ENCODE measurements around the gene ATG4C.

ATG4C gene

GRCh38 chr1:62900566-62900965, 116.6 kb downstream of the ATG4C start:
- DNase-seq = no peak
- Histone ChIP-seq H3K36me3 (no peaks in the 10 kb centered on the region), H3K27me3 (no peaks in the 10 kb centered on the region), H3K9me3 (no peaks in the 10 kb centered on the region), H3K4me1 (no peaks in the 10 kb centered on the region), H3K4me3 (ENCODE audit: low read depth, low read length) (no peak overlapping the region)
- TF ChIP-seq, protein P1, sequence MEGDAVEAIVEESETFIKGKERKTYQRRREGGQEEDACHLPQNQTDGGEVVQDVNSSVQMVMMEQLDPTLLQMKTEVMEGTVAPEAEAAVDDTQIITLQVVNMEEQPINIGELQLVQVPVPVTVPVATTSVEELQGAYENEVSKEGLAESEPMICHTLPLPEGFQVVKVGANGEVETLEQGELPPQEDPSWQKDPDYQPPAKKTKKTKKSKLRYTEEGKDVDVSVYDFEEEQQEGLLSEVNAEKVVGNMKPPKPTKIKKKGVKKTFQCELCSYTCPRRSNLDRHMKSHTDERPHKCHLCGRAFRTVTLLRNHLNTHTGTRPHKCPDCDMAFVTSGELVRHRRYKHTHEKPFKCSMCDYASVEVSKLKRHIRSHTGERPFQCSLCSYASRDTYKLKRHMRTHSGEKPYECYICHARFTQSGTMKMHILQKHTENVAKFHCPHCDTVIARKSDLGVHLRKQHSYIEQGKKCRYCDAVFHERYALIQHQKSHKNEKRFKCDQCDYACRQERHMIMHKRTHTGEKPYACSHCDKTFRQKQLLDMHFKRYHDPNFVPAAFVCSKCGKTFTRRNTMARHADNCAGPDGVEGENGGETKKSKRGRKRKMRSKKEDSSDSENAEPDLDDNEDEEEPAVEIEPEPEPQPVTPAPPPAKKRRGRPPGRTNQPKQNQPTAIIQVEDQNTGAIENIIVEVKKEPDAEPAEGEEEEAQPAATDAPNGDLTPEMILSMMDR (IDR thresholded peaks at IDR 0.05; ENCODE audit: low read depth, low read length) = no peak

- no peaks in the 10 kb centered on the region for H3K4me1 ChIP-seq
- TF ChIP-seq, protein P1 (IDR thresholded peaks at IDR 0.05; ENCODE audit: low read depth, low read length) = no peak
- no peaks in the 10 kb centered on the region for H3K27me3 ChIP-seq
- no peaks in the 10 kb centered on the region for H3K36me3 ChIP-seq
- no peak overlapping the region for H3K4me3 ChIP-seq (ENCODE audit: low read depth, low read length)
- no peak for DNase-seq
- no peaks in the 10 kb centered on the region for H3K9me3 ChIP-seq
Observed at GRCh38 chr1:62901650-62902049, 117.7 kb downstream of the ATG4C start.

GRCh38 chr1:62903522-62903921, 119.6 kb downstream of the ATG4C start:
- no peaks in the 10 kb centered on the region for H3K36me3 ChIP-seq
- DNase-seq = no peak
- H3K4me1 ChIP-seq = no peaks in the 10 kb centered on the region
- no peaks in the 10 kb centered on the region for H3K27me3 ChIP-seq
- TF ChIP-seq, protein P1 (IDR thresholded peaks at IDR 0.05; ENCODE audit: low read depth, low read length) = no peak
- no peaks in the 10 kb centered on the region for H3K9me3 ChIP-seq
- H3K4me3 ChIP-seq (ENCODE audit: low read depth, low read length) = no peak overlapping the region

DNA sequence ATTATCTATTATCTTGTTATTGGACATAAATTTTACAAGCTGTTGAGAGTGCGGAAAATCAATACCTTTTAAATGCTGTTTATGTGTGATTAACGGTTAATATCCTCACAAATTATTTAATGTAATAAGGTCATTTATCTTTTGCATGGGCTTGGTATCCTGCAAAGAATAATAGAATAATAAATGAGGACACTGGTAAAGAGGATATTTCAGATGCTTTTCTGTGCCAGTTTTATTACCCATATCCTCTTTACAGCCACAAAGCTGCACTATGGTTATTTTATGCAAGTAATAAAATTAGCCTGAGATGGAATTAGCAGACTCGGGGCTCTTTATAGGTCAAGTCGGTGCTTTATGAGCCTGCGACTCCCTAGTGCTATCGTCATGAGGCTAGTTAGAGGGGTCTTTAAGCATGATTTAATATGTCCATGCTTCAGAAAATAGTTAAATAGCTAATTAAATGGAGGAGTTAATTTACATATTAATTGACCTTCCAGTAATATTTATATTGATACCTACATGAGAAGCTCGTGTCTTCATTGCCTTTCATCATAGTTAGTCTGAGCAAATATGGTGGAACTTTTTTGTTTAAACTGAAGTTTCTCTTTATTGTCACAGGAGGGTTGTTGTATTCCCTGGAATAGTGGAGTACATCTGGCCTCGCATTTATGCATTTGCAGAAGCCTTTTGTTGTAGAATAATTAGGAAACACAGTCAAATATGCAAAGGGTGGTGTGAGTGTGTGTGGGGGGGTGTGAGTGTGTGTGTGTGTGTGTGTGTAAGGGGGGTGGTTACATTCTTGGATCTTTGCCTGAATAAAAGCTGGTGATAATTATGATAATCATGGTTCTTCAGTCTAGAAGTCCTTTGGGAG, 120.3 kb downstream of the ATG4C start:
- Histone ChIP-seq H3K9me3 (no peaks in the 10 kb centered on the region), H3K36me3 (no peaks in the 10 kb centered on the region), H3K27me3 (no peaks in the 10 kb centered on the region), H3K4me3 (ENCODE audit: low read depth, low read length) (no peak overlapping the region), H3K4me1 (no peaks in the 10 kb centered on the region)
- no peak for DNase-seq
- TF ChIP-seq, protein P1 (IDR thresholded peaks at IDR 0.05; ENCODE audit: low read depth, low read length) = no peak

DNA sequence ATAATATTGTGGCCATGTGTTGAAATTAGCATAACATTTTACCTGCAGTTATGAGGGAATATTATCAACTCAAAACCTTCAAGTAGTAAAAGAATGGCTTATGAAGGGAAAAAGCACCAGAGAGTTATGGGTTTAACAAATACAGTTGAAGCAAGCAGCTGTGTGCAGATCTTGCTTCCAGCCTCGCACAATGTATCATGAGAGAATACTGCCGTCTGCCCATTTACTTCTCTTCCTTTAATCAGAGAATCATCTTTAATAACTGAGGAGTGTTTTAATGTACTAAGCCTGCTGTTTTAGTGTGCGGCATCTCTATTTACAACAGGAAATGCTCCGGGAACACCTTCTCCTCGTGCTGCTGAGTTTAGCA, 120.9 kb downstream of the ATG4C start:
- TF ChIP-seq, protein P1 (IDR thresholded peaks at IDR 0.05; ENCODE audit: low read depth, low read length) = no peak
- H3K9me3 ChIP-seq = no peaks in the 10 kb centered on the region
- no peaks in the 10 kb centered on the region for H3K27me3 ChIP-seq
- H3K36me3 ChIP-seq = no peaks in the 10 kb centered on the region
- no peak for DNase-seq
- no peak overlapping the region for H3K4me3 ChIP-seq (ENCODE audit: low read depth, low read length)
- H3K4me1 ChIP-seq = no peaks in the 10 kb centered on the region

DNA sequence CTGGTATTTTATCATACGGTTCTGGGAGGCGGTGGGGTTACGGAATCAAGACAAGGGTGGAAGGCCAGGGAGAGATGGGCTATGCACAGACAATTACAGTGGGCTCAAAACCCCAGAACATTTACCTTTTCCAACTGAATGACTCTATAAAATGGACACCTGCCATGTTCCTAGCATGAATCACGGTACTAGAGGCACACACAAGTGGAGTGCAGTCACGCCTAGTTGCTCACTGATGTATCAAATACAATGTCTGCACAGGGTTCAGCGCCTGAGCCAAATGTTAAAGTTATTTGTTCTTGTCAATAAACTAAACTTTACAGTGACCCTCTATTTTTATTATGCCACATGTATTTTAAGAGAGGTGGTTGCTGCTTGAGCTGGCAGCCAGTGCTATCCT, 121.4 kb downstream of the ATG4C start:
- H3K36me3 ChIP-seq = no peaks in the 10 kb centered on the region
- no peak for DNase-seq
- TF ChIP-seq, protein P1 (IDR thresholded peaks at IDR 0.05; ENCODE audit: low read depth, low read length) = no peak
- no peaks in the 10 kb centered on the region for H3K4me1 ChIP-seq
- H3K27me3 ChIP-seq = no peaks in the 10 kb centered on the region
- H3K4me3 ChIP-seq (ENCODE audit: low read depth, low read length) = no peak overlapping the region
- no peaks in the 10 kb centered on the region for H3K9me3 ChIP-seq
